ENCODE measurements around the gene CAV3.

CAV3 gene

DNA sequence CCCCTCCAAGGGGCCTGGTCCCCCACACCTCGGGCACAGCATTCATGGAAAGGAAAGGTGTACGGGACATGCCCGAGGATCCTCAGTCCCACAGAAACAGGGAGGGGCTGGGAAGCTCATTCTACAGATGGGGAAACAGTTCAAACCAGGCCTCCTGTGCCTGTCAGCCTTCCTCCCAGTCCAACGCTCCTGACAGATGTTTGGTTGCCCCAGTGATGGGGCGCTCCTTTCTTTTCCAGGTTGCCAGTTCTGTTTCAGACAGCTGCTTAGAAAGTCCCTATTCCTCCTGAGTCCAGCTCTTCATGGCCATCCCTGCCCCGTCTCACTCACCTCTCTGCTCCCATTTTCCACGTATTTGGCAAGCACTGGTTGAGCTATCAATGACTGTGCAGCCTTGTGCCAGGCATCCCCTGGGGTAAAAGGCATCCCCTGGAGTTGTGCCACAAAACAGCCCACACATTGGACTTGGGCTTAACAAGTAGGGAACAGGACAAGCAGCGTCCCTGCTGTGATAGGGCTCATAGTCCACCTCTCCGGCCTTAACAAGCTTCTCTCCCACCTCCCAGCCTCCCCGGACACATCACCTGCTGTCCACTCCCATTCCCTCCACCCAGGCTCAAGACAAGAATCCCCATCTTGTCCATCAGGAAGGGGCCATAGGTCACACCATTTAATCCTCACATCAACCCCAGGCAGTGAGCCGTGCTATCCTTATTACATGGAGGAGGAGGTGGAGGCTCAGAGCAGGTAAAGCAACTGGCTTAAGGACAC, 29.2 kb downstream of the CAV3 start:
- no peak for DNase-seq

DNA sequence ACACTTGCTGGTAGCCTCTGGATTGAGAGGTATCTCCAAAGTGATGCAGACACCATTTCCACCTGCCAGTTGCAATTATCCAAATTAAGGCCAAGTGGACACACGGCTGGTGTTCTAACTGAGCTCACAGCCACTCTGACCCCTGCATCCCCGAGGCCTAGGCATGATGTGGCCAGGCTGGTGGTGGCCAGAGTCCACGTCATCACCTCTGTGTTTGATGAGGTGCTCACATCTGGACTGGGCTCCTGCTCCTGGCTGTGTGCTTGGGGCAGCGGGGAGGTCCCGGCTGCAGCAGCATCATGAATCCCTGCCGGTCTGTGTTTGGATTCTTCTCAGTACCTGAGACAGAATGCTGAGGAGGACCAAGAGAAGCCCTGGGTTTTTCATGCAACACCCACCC, 30.9 kb downstream of the CAV3 start:
- DNase-seq: no peak

DNA sequence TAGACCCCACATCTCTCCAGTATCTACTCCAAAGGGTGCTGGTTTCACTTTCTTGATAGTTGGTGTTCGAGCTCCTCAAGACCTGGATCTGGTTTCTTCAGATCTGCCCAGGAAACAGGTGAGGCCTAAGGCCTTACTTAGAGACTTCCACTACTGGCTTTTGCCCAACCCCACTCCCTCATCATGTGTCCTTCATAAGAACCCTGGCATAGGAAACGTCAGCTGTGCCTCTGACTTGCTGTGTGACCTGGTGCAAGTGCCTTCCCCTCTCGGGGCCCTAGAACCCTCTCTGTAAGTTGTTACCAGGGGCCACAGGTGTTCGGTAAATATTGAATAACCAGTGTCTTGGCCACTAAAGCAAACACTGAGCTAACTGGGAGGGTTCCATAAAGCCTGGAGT, 31.9 kb downstream of the CAV3 start:
- no peak for DNase-seq

DNA sequence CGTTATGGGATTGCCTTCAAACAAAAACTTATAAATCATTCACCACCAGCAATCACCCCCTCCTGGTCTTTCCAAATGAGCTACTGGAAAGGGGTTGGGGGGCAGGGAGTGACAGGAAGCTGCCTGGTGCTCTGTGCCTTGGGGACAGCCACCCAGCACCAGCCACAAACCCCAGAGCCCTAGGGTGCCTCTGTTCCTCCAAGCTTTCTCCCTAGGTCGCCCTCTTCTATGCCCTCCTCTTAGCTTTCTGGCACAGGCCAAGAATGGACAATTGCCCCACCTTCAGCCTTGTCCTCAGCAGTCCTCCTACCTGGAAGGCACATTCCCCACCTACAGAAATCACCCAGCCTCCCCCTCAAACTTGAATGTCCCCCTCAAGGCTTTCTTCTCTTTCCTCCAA, 32.5 kb downstream of the CAV3 start:
- DNase-seq: no peak

DNA sequence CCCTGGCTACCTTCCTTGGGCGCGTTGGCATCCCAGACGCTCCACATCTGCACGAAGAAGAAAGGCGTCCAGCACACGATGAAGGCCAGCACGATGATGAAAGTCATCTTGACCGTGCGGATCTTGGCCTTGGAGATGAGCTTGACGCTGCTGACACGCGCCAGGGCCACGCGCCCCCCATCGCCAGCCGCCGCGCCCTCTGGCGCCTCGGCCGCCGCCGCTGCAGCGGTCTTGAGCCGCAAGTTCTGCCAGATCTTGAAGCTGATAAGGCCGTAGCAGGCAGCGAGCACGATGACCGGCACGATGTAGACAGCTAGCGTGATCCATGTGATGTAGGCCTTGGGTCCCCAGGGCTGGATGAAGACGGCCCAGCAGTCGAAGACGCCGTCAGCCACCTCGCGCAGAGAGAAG, 33.7 kb downstream of the CAV3 start:
- no peak for DNase-seq

DNA sequence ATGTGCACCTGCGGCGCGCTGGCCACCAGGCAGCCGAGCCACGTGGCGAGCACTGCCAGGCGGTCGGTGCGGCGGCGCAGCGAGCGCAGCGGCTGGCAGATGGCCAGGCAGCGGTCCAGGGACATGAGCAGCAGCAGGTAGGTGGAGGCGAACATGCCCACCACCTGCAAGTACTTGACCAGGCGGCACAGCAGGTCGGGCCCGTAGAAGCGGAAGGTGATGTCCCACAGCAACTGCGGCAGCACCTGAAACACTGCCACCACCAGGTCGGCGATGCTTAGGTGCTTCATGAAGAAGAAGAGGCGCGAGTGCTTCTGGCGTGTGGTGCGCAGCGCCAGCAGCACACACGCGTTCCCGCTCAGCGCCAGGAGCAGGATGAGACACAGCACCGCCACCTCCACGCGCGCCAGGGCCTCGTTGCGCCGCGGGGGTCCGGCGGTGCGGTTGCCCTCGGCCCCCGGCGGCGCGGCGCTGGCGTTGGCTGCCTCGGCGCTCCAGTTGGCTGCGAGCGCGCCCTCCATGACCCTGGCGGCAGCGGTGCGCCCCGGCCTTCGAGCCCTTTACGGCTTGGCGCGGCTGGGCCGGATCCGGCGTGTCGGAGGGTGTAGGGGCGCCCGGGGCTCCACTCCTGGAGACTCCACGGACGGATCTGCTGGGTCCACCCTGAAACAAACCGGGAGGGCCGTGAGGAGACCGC, 34.2 kb downstream of the CAV3 start:
- DNase-seq: no peak

DNA sequence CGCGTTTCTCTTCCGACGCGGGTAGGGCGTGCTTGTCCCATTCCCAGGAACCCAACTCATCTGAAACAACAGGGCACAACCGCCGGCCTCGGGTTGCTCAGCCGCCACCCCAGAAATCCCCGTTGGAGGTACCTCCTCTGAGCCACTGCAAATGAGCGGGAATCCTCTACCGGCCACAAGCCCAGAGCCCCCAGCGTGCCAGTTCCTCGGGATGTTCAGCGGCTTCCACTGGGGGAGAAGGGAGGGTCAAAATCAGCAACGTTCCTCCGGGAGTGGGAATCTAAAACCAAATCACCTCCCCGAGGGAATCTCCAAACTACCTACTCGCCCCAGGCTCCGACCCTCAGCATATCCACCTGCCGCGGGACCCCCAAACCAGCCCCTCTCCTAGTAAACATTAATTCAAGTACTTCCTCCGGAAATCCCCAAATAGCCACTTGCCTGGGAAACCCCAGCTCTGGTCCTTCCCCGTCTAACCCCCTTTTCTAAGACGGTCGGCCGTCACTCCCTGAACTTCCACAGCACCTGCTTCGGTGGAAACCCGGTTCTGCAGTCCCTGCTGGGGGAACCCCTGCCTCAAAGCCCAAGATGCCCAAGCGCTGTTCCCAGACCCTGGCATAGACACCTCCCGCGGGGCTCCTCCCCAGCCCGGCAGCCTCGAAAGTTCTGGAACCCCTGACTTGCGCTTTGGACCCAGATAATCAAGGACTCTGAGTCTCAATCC, 34.9 kb downstream of the CAV3 start:
- no peak for DNase-seq

DNA sequence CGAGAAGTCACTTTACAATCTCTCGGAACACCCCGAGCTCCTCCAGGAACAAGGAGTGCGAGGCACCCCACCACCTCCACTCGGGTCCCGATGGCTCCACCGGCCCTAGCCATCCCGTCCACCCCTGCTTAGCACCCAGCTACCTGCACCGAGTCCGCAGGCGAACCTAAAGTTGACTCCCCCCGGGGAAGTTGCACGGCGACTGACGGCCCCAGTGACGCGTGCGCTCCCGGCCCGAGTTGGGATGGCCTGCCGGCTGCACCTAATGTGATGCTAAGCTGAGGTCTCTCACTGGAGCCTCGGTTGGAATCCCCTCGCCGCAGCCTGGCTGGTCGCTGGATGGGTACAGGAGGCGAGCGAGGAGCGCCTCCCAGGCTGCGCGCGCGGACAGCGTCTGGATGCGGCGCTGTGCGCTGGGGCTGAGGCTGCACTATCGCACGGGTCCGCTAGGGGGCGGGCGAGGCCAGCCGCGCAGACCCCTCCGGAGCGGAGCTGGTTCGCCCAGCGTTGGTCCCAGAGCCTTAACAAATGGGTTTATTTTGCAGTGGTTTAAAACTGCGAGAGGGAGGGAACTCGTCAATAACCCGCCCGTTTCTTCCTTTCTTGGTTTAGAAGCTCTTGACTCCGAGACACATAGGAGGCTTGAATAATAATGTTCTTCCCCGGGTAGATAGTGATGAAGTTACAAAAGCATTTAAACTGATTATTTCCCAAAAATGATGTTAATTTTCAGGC, 35.7 kb downstream of the CAV3 start, which contains the start of gene OXTR:
Gene OXTR (minus strand): TSS at position 526 of the 735 bp plus-strand sequence. CDS start 1,426 bp downstream, outside the sequence.
- DNase-seq: no peak

DNA sequence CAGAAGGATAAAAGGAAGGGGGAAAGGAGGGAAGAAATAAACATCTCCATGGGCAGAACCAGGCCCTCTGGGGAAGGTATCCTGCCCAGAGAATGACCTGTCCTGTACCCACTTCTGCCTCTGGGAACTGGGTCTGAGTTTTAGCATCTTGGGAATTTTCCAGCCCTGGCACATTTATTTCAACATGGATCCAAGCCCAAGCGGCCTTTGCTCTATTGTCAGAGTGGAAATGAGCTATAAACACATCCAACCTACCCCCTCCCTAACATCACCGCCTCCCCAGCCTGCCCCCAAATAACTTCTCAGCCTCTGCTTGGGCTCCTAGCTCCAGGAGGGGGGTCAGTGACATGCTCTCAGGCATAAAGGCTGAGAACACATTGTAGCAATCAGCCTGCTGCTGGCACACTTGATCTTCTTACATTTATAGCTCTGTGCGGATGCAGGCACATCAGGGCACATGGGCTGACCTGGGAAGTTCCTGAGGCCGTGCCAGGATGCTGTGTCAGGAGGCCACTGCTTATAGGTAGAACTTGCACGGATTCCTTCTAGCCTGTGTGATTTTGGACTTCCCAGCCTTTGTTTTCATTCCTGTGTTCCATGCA, 40.4 kb downstream of the CAV3 start:
- DNase-seq: no peak

DNA sequence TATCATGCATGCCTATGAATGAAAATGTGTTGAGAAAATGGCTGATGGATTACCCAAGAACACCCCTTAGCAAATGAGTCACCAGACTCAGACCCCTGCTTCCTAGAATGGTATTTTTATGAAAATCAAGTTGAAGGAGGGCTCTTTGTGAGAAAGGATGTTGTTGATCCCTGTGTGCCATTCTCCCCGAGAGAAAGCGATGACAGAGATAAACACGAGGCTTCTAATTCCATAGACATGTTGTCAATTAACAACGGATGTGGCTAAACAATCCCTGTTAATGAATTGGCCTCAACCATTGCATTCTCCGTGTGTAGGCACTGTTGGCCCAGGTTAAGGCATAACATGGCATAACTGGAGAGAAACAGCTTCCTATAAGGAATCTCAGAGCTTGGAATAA, 41.6 kb downstream of the CAV3 start:
- DNase-seq: no peak

DNA sequence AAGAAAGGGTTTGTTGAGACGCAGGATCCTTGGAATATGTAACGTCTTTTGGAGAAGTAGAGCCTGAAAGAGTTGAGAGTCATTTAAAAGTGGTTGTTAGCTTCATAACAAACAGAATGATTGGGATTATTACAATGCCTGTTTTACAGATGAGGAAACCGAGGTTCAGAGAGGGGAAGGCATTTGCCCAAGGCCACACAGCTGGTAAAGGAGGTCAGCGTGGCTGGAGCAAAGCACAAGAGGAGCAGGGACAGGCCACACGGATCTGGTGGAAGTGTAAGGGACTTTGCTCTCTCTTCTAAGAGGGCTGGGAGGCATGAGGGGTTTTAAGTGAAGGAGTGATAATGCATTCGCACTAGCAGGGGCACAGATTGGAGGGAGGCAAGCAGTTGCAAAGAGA, 42.0 kb downstream of the CAV3 start:
- DNase-seq: no peak

DNA sequence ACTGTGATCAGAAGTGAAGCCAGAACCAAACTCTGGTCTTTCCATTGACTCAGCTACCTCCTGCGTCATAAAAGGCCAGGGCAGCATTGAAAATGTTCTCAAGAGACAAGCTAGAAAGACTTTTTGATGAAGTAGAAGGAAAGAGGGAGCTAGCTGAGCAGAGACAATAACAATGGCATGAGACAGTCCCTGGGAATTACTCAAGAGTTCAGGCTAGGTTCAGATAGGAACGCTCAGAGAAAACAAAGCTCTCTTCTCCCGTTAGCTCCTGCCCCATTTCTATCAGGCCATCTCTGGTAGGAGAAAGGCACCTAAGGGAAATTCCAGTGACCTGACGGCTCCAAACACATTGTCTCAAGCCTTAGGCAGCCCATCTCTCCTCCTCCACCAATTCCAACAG, 42.8 kb downstream of the CAV3 start:
- DNase-seq: no peak

DNA sequence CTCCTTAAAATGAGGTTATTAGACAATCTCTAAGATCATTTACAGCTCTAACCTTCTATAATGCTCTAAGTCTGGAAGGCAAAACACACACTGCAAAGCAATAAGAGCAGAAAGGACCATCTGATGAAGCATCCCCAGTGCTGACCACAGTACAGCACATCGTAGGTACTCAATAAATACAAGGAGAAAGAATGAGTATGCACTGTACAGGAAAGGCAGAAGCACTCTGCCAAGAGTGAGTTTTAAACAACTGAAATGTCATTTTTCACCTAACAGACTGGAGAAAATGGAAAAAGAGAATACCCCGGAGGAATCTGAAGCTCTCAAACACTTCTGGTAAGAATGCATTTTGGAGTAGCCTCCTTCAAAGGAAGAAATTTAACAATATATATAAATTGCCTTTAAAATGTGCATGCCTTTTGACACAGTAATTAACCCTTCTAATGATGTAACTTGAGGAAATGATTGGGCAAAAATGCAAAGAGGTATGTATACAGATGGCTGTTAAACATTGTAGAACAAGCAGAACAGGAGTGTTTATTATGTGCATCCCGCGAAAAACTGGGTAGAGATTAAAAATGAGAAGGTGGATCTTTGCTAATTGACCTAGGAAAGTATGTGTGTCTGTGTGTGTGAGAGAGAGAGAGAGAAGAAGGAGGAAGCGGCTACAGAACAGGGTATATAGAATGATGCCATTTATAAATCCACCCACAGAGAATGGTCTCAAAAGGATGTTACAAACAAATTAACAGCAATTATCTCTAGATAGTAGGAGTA, 43.8 kb downstream of the CAV3 start:
- no peak for DNase-seq

DNA sequence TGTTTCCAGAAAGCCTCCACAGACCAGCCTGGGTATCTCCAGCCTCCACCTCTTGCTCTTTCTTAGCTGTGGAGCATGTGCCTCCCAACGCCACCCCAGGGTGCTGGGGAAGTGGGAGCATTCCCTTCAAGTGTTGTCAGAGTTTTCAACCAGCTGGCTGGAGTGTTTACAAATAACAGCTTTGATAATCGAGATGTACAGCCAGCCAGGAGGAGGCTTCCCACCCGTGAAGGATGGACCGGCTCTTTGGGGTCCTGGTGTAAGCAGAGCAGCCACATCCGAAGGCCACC, 44.3 kb downstream of the CAV3 start:
- DNase-seq: no peak

DNA sequence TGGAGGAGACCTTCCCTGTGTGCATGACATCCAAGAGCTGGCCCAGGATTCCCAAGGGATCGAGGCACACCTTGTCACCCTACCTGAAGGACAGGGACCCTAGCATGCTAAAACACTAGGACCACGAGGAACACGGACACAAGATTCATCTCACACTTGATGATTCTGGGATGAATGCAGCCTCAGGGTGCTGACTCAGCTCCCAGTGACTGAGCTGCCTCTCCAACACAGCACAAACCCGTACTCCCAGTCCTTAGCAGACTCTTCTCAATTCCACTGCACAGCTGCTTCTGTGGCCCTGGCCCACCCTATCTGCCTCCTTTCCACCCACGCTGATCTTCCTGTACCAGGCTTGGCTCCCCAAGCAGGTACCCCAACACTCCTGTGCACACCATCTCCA, 44.9 kb downstream of the CAV3 start:
- DNase-seq: no peak

DNA sequence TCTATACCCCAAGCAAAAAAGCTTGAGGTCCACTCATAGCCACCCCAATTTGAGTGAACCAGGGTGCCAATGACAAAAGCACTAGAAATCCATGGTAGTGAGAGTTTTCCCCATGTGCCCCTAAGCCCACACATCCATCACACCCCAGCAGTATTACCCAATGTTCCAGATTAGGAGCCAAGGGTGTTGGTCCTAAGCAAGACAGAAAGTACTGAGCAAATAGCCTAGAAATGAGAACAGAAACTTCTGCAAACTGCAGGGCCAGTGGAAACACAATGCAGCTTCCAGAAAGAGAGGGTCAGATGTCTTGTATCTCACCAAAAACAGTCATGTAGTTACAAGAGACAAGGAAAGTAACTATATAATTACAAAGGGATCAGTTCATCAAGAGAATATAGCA, 46.7 kb downstream of the CAV3 start:
- no peak for DNase-seq

DNA sequence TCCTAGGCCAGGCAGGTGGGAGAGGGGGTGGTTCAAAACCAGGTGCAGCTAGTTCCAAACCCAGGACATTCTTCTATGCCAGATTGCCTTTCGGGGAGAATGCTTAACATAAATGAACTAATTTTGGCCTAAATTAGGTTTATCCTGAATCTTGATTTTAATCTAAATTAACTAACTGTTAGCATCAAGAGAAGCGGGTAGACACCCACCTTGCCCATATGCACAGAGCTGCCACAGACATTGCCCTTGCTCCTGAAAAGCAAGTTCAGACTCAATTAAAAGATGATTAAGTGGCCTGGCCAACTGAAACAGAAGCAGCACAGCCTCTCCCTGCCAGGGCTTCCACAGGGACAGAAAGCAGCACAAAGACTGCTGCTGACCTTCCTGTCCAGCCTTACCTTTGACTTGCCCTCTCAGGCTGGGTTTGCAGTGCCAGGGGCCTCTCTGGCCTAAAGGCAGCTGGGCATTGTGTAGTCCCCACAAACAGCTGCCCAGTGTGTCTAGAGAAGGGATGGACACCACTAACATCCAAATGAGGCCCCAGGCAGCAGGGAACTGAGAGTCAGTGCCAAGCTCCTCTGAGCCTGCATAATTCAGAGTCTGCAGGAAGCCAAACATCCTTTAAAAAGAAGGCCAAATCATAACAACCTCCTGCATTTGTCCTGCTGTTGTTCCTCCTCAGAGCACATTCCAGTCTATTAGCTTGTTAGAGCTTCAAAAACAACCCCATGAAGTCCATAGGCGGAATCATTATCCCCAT, 51.3 kb downstream of the CAV3 start:
- no peak for DNase-seq

DNA sequence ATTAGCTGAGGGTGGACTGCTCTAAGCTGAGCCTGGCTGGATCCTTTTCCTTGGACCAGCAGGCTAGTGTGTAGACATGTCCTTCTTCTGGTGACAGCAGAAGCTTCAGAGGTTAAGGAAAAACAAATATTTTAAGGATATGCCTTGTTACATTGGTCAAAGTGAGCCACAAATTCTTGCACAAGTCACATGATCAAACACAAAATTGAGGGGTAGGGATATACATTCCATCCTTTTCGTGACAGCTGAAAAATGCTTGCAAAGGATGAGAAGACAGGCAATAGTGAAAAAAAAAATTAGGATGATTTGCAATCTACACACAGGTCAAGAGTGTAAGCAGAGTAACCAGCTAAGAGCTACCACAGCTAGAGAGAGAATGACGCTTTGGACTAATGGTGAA, 56.9 kb downstream of the CAV3 start:
- no peak for DNase-seq

DNA sequence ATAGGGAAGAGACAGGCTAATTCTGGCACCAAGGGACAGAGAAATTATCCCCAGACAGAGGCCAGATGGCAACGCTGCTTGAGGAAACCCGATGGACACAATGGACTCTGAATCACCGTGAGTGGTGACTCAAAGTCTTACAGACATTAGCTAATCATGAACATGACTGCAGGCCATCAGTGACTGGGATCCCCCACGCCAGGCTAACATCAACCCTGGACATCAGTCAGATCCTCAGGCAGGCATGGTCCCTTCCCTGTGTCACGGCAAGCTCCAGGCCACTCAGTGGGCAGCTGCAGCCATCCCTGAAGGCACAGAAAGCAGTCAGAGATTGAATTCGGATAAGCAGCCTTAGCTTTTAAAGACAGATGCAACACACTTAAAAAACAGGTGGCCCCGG, 59.6 kb downstream of the CAV3 start:
- DNase-seq: no peak

DNA sequence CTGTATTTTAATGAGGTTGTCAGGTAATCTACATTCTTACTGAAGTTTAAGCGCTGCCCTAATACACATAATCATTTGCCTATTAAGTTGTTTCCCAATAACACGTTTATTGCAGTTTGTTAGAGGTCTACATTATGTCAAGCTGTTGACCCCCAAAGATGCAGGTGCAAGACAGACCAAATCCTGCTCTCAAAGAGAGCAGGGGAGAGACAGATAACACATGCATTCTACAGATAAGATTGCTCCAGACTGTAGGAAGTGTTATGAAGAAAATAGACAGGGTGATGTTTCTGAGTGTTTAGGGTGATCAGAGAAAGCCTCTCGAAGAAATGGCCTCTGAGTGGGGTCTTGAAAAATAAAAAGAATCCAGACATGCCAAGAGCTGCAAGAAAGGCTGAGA, 60.6 kb downstream of the CAV3 start:
- no peak for DNase-seq

Data from NCI-H187 treated with DMSO at 0.1 percent for 48 hours (cell line).